Measurements from ENCODE around the gene PGF.

The PGF gene

DNA sequence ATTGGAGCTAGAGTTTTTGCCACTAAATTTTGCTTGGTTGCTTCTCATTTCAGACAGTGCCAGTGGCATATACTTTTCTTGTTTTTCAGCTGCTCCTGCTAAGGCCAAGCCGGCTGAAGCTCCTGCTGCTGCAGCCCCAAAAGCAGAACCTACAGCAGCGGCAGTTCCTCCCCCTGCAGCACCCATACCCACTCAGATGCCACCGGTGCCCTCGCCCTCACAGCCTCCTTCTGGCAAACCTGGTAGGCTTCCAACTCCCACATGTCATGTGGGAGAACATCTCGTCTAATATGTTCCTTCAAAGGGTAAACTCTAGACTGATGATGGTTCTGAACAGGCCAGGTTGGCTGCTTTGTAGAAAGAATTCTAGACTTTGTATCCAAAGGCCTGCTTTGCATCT, 62.7 kb downstream of the PGF start:
- no peak for DNase-seq

DNA sequence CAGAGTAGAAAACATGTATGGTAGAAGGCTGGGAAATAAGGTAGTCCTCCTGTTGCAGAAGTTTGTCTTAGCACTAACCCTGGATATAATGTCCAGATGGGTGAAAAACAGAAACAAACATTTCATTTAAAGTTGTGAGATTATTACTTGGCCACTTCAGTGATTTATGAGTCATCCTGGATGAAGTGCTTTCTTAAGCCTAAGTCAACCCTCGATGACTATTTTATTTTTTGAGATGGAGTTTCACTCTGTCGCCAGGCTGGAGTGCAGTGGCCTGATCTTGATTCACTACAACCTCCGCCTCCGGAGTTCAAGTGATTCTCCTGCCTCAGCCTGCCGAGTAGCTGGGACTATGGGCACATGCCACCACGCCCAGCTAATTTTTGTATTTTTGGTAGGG, 63.5 kb downstream of the PGF start:
- no peak for DNase-seq
